Esophagus squamous epithelium (tissue), 4 donors: ENCODE results near the gene RBBP8NL.

Experiments
- CTCF ChIP-seq, 6 experiments: fragments of 450-650 bp in 4 of 6; fragments of 200-600 bp in 2 of 6; sonication (generic) in 2 of 6; IDR thresholded peaks; one replicate each; pipeline ENCODE4 v1.5.1; 2016 to 2019; ENCODE audit warnings: antibody characterized with exemption in 6 of 6, mild to moderate bottlenecking in 4 of 6, moderate library complexity in 4 of 6
- POLR2A ChIP-seq, 4 donors: fragments of 450-650 bp; IDR thresholded peaks; one replicate each; pipeline ENCODE4 v1.6.1; 2017; ENCODE audit warnings: antibody characterized with exemption in 4 of 4, mild to moderate bottlenecking in 4 of 4, moderate library complexity in 3 of 4

- TF ChIP-seq CTCF (IDR thresholded peaks at IDR 0.05) (no peak), POLR2A (IDR thresholded peaks at IDR 0.05) (no peak)
Measured at GRCh38 chr20:62374331-62375152, 52.8 kb downstream of the RBBP8NL start.
